ENCODE measurements around the gene CAMK1D.
A peak's percentile ranks its signal among the peaks of the same experiment; 100 is the strongest.
"Not testable (repeated sequence)": the region's sequence is repeated elsewhere in the genome, so short reads cannot be mapped to it uniquely, and the experiment has no call there.

The CAMK1D gene

GRCh38 chr10:12341526-12341925, 7.8 kb upstream of the CAMK1D start:
- DNase-seq = no peak

- no peak for DNase-seq
Measured at GRCh38 chr10:12344375-12345110, 4.8 kb upstream of the CAMK1D start.

- DNase-seq = no peak
Measured at GRCh38 chr10:12346707-12347106, 2.6 kb upstream of the CAMK1D start.

GRCh38 chr10:12348294-12348869, 965 bp upstream of the CAMK1D start:
- DNase-seq = no peak

GRCh38 chr10:12349629-12350166, 351 bp downstream of the CAMK1D start:
- DNase-seq = no peak

GRCh38 chr10:12350167-12350872, 973 bp downstream of the CAMK1D start:
- DNase-seq = peak; percentile 32

GRCh38 chr10:12350925-12351324, 1.6 kb downstream of the CAMK1D start:
- no peak for DNase-seq

- no peak for DNase-seq
Measured at GRCh38 chr10:12351447-12351846, 2.1 kb downstream of the CAMK1D start.

GRCh38 chr10:12351889-12352288, 2.5 kb downstream of the CAMK1D start:
- DNase-seq = no peak

GRCh38 chr10:12353399-12354242, 4.3 kb downstream of the CAMK1D start:
- no peak for DNase-seq

GRCh38 chr10:12354696-12355095, 5.3 kb downstream of the CAMK1D start:
- not testable (repeated sequence) for DNase-seq

GRCh38 chr10:12355384-12355783, 6.0 kb downstream of the CAMK1D start:
- no peak for DNase-seq

GRCh38 chr10:12357525-12358151, 8.3 kb downstream of the CAMK1D start:
- no peak for DNase-seq

GRCh38 chr10:12358863-12359564, 9.7 kb downstream of the CAMK1D start:
- no peak for DNase-seq

GRCh38 chr10:12360461-12360860, 11.1 kb downstream of the CAMK1D start:
- no peak for DNase-seq

GRCh38 chr10:12361115-12361514, 11.8 kb downstream of the CAMK1D start:
- not testable (repeated sequence) for DNase-seq

GRCh38 chr10:12364559-12364958, 15.2 kb downstream of the CAMK1D start:
- no peak for DNase-seq

- no peak for DNase-seq
Measured at GRCh38 chr10:12367272-12367671, 17.9 kb downstream of the CAMK1D start.

GRCh38 chr10:12369982-12370381, 20.6 kb downstream of the CAMK1D start:
- no peak for DNase-seq

- DNase-seq = no peak
Measured at GRCh38 chr10:12372846-12373245, 23.5 kb downstream of the CAMK1D start.

GRCh38 chr10:12375076-12375504, 25.7 kb downstream of the CAMK1D start:
- no peak for DNase-seq

GRCh38 chr10:12376211-12376610, 26.9 kb downstream of the CAMK1D start:
- DNase-seq = no peak

Measured in T-helper 9 cell (primary cell).